ENCODE data around the gene USP17L22.
"Not testable (repeated sequence)": the region's sequence is repeated elsewhere in the genome, so short reads cannot be mapped to it uniquely, and the experiment has no call there.

Gene USP17L22, protein sequence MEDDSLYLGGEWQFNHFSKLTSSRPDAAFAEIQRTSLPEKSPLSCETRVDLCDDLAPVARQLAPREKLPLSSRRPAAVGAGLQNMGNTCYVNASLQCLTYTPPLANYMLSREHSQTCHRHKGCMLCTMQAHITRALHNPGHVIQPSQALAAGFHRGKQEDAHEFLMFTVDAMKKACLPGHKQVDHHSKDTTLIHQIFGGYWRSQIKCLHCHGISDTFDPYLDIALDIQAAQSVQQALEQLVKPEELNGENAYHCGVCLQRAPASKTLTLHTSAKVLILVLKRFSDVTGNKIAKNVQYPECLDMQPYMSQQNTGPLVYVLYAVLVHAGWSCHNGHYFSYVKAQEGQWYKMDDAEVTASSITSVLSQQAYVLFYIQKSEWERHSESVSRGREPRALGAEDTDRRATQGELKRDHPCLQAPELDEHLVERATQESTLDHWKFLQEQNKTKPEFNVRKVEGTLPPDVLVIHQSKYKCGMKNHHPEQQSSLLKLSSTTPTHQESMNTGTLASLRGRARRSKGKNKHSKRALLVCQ

DNA sequence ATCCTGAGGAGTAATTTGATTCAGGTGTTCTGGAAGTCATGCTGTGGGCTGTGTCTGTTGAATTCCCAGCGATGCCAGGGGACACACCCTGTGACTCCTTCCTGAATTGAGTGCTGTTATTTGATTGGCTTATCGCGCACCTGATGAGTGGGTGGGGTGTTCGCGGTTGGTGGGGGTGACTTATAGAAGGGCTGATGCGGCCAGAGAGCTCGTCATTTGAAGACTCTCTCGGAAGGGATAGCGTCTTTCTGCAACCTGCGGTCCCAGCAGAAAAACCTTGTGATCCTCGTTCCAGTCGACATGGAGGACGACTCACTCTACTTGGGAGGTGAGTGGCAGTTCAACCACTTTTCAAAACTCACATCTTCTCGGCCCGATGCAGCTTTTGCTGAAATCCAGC, at the start of gene USP17L22:
Gene USP17L22, plus strand, starts transcription at position 301 of the 400 bp plus-strand sequence. Its CDS starts 0 bp downstream, at position 301.
- in situ Hi-C loops (cut with MboI; ENCODE audit: low sequenced_read_pairs), result not testable (repeated sequence)

DNA sequence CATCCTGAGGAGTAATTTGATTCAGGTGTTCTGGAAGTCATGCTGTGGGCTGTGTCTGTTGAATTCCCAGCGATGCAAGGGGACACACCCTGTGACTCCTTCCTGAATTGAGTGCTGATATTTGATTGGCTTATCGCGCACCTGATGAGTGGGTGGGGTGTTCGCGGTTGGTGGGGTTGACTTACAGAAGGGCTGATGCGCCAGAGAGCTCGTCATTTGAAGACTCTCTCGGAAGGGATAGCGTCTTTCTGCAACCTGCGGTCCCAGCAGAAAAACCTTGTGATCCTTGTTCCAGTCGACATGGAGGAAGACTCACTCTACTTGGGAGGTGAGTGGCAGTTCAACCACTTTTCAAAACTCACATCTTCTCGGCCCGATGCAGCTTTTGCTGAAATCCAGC, 47.6 kb upstream of the USP17L22 start, which contains the start of gene USP17L12:
Gene USP17L12, plus strand, starts transcription at position 301 of the 400 bp plus-strand sequence. Its CDS starts 0 bp downstream, at position 301.
- in situ Hi-C loops (cut with MboI; ENCODE audit: low sequenced_read_pairs), result not testable (repeated sequence)

DNA sequence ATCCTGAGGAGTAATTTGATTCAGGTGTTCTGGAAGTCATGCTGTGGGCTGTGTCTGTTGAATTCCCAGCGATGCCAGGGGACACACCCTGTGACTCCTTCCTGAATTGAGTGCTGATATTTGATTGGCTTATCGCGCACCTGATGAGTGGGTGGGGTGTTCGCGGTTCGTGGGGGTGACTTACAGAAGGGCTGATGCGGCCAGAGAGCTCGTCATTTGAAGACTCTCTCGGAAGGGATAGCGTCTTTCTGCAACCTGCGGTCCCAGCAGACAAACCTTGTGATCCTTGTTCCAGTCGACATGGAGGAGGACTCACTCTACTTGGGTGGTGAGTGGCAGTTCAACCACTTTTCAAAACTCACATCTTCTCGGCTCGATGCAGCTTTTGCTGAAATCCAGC, 42.8 kb upstream of the USP17L22 start, which contains the start of gene USP17L13:
Gene USP17L13, plus strand, starts transcription at position 301 of the 400 bp plus-strand sequence. Its CDS starts 0 bp downstream, at position 301.
- in situ Hi-C loops (cut with MboI; ENCODE audit: low sequenced_read_pairs), result not testable (repeated sequence)

DNA sequence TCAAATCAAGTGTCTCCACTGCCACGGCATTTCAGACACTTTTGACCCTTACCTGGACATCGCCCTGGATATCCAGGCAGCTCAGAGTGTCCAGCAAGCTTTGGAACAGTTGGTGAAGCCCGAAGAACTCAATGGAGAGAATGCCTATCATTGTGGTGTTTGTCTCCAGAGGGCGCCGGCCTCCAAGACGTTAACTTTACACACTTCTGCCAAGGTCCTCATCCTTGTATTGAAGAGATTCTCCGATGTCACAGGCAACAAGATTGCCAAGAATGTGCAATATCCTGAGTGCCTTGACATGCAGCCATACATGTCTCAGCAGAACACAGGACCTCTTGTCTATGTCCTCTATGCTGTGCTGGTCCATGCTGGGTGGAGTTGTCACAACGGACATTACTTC, 37.2 kb upstream of the USP17L22 start:
- in situ Hi-C loops (cut with MboI; ENCODE audit: low sequenced_read_pairs), result not testable (repeated sequence)

DNA sequence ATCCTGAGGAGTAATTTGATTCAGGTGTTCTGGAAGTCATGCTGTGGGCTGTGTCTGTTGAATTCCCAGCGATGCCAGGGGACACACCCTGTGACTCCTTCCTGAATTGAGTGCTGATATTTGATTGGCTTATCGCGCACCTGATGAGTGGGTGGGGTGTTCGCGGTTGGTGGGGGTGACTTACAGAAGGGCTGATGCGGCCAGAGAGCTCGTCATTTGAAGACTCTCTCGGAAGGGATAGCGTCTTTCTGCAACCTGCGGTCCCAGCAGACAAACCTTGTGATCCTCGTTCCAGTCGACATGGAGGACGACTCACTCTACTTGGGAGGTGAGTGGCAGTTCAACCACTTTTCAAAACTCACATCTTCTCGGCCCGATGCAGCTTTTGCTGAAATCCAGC, 33.3 kb upstream of the USP17L22 start, which contains the start of gene USP17L15:
Gene USP17L15, plus strand, starts transcription at position 301 of the 400 bp plus-strand sequence. Its CDS starts 0 bp downstream, at position 301.
- in situ Hi-C loops (cut with MboI; ENCODE audit: low sequenced_read_pairs), result not testable (repeated sequence)

DNA sequence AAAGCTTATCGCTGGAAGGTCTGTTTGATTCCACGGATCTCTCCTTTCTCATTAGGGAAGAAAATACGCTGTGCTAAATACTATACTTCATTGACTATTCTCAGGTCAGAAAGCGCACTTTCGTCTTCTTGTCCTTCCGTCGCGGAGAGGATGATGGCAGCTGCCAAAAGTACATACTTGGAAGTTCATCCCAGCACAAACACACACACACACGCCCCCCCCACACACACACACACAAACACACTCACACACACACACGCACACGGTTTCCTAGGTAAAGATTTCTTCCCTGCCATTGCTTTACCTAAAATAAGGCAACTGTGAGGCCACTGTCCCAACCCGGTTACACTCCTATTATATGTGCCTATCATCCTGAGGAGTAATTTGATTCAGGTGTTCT, 29.0 kb upstream of the USP17L22 start:
- in situ Hi-C loops (cut with MboI; ENCODE audit: low sequenced_read_pairs), result not testable (repeated sequence)

DNA sequence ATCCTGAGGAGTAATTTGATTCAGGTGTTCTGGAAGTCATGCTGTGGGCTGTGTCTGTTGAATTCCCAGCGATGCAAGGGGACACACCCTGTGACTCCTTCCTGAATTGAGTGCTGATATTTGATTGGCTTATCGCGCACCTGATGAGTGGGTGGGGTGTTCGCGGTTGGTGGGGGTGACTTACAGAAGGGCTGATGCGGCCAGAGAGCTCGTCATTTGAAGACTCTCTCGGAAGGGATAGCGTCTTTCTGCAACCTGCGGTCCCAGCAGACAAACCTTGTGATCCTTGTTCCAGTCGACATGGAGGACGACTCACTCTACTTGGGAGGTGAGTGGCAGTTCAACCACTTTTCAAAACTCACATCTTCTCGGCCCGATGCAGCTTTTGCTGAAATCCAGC, 23.8 kb upstream of the USP17L22 start, which contains the start of gene USP17L17:
Gene USP17L17, plus strand, starts transcription at position 301 of the 400 bp plus-strand sequence. Its CDS starts 0 bp downstream, at position 301.
- in situ Hi-C loops (cut with MboI; ENCODE audit: low sequenced_read_pairs), result not testable (repeated sequence)

DNA sequence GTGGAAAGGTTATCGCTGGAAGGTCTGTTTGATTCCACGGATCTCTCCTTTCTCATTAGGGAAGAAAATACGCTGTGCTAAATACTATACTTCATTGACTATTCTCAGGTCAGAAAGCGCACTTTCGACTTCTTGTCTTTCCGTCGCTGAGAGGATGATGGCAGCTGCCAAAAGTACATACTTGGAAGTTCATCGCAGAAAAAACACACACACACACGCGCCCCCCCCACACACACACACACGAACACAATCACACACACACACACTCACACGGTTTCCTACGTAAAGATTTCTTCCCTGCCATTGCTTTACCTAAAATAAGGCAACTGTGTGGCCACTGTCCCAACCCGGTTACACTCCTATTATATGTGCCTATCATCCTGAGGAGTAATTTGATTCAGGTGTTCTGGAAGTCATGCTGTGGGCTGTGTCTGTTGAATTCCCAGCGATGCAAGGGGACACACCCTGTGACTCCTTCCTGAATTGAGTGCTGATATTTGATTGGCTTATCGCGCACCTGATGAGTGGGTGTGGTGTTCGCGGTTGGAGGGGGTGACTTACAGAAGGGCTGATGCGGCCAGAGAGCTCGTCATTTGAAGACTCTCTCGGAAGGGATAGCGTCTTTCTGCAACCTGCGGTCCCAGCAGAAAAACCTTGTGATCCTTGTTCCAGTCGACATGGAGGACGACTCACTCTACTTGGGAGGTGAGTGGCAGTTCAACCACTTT, 19.3 kb upstream of the USP17L22 start, which contains the start of gene USP17L18:
Gene USP17L18, plus strand, starts transcription at position 678 of the 728 bp plus-strand sequence. Its CDS starts 0 bp downstream, at position 678.
- in situ Hi-C loops (cut with MboI; ENCODE audit: low sequenced_read_pairs), result not testable (repeated sequence)

DNA sequence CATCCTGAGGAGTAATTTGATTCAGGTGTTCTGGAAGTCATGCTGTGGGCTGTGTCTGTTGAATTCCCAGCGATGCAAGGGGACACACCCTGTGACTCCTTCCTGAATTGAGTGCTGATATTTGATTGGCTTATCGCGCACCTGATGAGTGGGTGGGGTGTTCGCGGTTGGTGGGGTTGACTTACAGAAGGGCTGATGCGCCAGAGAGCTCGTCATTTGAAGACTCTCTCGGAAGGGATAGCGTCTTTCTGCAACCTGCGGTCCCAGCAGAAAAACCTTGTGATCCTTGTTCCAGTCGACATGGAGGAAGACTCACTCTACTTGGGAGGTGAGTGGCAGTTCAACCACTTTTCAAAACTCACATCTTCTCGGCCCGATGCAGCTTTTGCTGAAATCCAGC, 14.3 kb upstream of the USP17L22 start, which contains the start of gene USP17L19:
Gene USP17L19, plus strand, starts transcription at position 301 of the 400 bp plus-strand sequence. Its CDS starts 0 bp downstream, at position 301.
- in situ Hi-C loops (cut with MboI; ENCODE audit: low sequenced_read_pairs), result not testable (repeated sequence)

DNA sequence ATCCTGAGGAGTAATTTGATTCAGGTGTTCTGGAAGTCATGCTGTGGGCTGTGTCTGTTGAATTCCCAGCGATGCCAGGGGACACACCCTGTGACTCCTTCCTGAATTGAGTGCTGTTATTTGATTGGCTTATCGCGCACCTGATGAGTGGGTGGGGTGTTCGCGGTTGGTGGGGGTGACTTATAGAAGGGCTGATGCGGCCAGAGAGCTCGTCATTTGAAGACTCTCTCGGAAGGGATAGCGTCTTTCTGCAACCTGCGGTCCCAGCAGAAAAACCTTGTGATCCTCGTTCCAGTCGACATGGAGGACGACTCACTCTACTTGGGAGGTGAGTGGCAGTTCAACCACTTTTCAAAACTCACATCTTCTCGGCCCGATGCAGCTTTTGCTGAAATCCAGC, 9.6 kb upstream of the USP17L22 start, which contains the start of gene USP17L20:
Gene USP17L20, plus strand, starts transcription at position 301 of the 400 bp plus-strand sequence. Its CDS starts 0 bp downstream, at position 301.
- in situ Hi-C loops (cut with MboI; ENCODE audit: low sequenced_read_pairs), result not testable (repeated sequence)

DNA sequence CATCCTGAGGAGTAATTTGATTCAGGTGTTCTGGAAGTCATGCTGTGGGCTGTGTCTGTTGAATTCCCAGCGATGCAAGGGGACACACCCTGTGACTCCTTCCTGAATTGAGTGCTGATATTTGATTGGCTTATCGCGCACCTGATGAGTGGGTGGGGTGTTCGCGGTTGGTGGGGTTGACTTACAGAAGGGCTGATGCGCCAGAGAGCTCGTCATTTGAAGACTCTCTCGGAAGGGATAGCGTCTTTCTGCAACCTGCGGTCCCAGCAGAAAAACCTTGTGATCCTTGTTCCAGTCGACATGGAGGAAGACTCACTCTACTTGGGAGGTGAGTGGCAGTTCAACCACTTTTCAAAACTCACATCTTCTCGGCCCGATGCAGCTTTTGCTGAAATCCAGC, 4.8 kb upstream of the USP17L22 start, which contains the start of gene USP17L21:
Gene USP17L21, plus strand, starts transcription at position 301 of the 400 bp plus-strand sequence. Its CDS starts 0 bp downstream, at position 301.
- in situ Hi-C loops (cut with MboI; ENCODE audit: low sequenced_read_pairs), result not testable (repeated sequence)

DNA sequence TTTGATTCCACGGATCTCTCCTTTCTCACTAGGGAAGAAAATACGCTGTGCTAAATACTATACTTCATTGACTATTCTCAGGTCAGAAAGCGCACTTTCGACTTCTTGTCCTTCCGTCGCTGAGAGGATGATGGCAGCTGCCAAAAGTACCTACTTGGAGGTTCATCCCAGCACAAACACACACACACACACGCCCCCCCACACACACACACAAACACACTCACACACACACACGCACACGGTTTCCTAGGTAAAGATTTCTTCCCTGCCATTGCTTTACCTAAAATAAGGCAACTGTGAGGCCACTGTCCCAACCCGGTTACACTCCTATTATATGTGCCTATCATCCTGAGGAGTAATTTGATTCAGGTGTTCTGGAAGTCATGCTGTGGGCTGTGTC, 4.3 kb downstream of the USP17L22 start:
- in situ Hi-C loops (cut with MboI; ENCODE audit: low sequenced_read_pairs), result not testable (repeated sequence)

All from hTERT RPE-1 (cell line).